B cell (primary cell): ENCODE measurements around the gene CREB3L4. TPM values are rescaled to one million over a fixed set of nuclear protein-coding genes. Genes with fewer than 3 reads are reported as not detected.
A peak's percentile ranks its signal among the peaks of the same experiment; 100 is the strongest.

ENCODE experiments used
- ATAC-seq: fragments of 200-7000 bp; cut with Tn5 transposase; one replicate; pipeline ENCODE4 v1.10.0; 2021; ENCODE audit warnings: low read depth, mild to moderate bottlenecking, moderate number of reproducible peaks, moderate library complexity
- CTCF ChIA-PET: fragments of 350-600 bp; sonication (Branson Sonifier 250); formaldehyde crosslinking; loops from one replicate; lab custom pipeline; 2021; ENCODE audit warnings: antibody characterized with exemption, inconsistent platforms; lab: Charles Lee
- POLR2A ChIA-PET: fragments of 350-600 bp; sonication (Branson Sonifier 250); formaldehyde crosslinking; loops from one replicate; lab custom pipeline; 2021; ENCODE audit warnings: antibody characterized with exemption; lab: Charles Lee
- DNase-seq: peaks from one replicate; pipeline ENCODE4 v3.0.0; 2013
- H2AFZ ChIP-seq: 2 replicates; pipeline ENCODE4 v1.6.1; 2012; ENCODE audit warnings: mild to moderate bottlenecking, low read depth, low read length; ENCODE audit not compliant: insufficient read depth, poor library complexity, severe bottlenecking
- H3K27ac ChIP-seq, 2 donors: 1 replicate in 1 of 2; 2 replicates in 1 of 2; pipeline ENCODE4 v1.5.1; 2012 to 2013; ENCODE audit warnings: low read length in 2 of 2, mild to moderate bottlenecking in 2 of 2, moderate library complexity in 1 of 2
- H3K27me3 ChIP-seq, 4 experiments: fragments of 200-600 bp in 1 of 4; sonication (generic) in 1 of 4; replicated peaks in 1 of 4; 1 replicate in 2 of 4; 2 replicates in 2 of 4; pipeline versions ENCODE4 v1.6.1 to v1.7.0; 2013 to 2016; ENCODE audit warnings: low read length in 3 of 4, mild to moderate bottlenecking in 2 of 4, mixed read lengths in 1 of 4, moderate library complexity in 1 of 4; ENCODE audit not compliant: insufficient read depth in 4 of 4, control insufficient read depth in 3 of 4; ENCODE audit errors: control extremely low read depth in 1 of 4
- H3K36me3 ChIP-seq, 2 experiments: replicated peaks in 1 of 2; 1 replicate in 1 of 2; 2 replicates in 1 of 2; pipeline versions ENCODE4 v1.6.1 to v1.7.1; 2013; ENCODE audit warnings: low read length in 1 of 2; ENCODE audit not compliant: insufficient read depth in 2 of 2, control insufficient read depth in 1 of 2; ENCODE audit errors: control extremely low read depth in 1 of 2, extremely low read depth in 1 of 2
- H3K4me1 ChIP-seq, 2 donors: fragments of 200-600 bp in 1 of 2; sonication (generic) in 1 of 2; 1 replicate in 1 of 2; 2 replicates in 1 of 2; pipeline versions ENCODE4 v1.5.1 to v1.6.1; 2013 to 2017; ENCODE audit warnings: low read length in 2 of 2; ENCODE audit not compliant: control insufficient read depth in 2 of 2, insufficient read depth in 2 of 2
- H3K4me2 ChIP-seq: replicated peaks from 2 replicates; pipeline ENCODE3; 2012; ENCODE audit warnings: mild to moderate bottlenecking, low read depth, low read length; ENCODE audit not compliant: poor library complexity, severe bottlenecking
- H3K4me3 ChIP-seq, 5 experiments: fragments of 200-600 bp in 1 of 5; sonication (generic) in 1 of 5; 1 replicate in 3 of 5; 2 replicates in 2 of 5; pipeline versions ENCODE4 v1.5.1 to v1.7.0; 2011 to 2016; ENCODE audit warnings: low read length in 4 of 5, mild to moderate bottlenecking in 4 of 5, low read depth in 2 of 5, control low read depth in 1 of 5, moderate library complexity in 1 of 5; ENCODE audit not compliant: insufficient read depth in 1 of 5; ENCODE audit errors: control extremely low read depth in 1 of 5, extremely low read depth in 1 of 5
- H3K79me2 ChIP-seq: fragments of 200-600 bp; sonication (generic); one replicate; pipeline ENCODE4 v1.6.0; 2016; ENCODE audit warnings: low read length; ENCODE audit not compliant: control insufficient read depth, insufficient read depth
- H3K9ac ChIP-seq: fragments of 200-600 bp; sonication (generic); 2 replicates; pipeline ENCODE4 v1.6.1; 2017; ENCODE audit warnings: mild to moderate bottlenecking, low read length, moderate library complexity
- H3K9me3 ChIP-seq, 3 donors: one replicate each; pipeline versions ENCODE4 v1.6.1 to v1.7.1; 2013; ENCODE audit warnings: low read length in 2 of 3; ENCODE audit not compliant: control insufficient read depth in 2 of 3, insufficient read depth in 1 of 3; ENCODE audit errors: control extremely low read depth in 1 of 3
- H4K20me1 ChIP-seq: 2 replicates; pipeline ENCODE4 v1.6.0; 2012; ENCODE audit warnings: mild to moderate bottlenecking, low read length; ENCODE audit not compliant: insufficient read depth, control insufficient read depth, poor library complexity, severe bottlenecking
- H3K27ac Mint-ChIP-seq: one replicate; pipeline ENCODE4 v1.8.0; 2021; ENCODE audit warnings: mixed read lengths
- H3K27me3 Mint-ChIP-seq: one replicate; pipeline ENCODE4 v1.8.0; 2021; ENCODE audit warnings: mixed read lengths
- H3K4me1 Mint-ChIP-seq: one replicate; pipeline ENCODE4 v1.8.0; 2021; ENCODE audit warnings: mixed read lengths
- H3K4me3 Mint-ChIP-seq: one replicate; pipeline ENCODE4 v1.8.0; 2021; ENCODE audit warnings: mixed read lengths
- H3K9me3 Mint-ChIP-seq: one replicate; pipeline ENCODE4 v1.8.0; 2022; ENCODE audit warnings: mixed read lengths; ENCODE audit not compliant: insufficient read depth
- EZH2 ChIP-seq: IDR thresholded peaks from 2 replicates; pipeline ENCODE4 v1.6.1; 2012; ENCODE audit warnings: borderline replicate concordance, low read depth, mild to moderate bottlenecking, moderate library complexity, low read length; ENCODE audit not compliant: insufficient read depth, poor library complexity, severe bottlenecking
- WGBS: methylation state at CpG from one replicate; pipeline ENCODE4 v1.1.5; 2013; ENCODE audit warnings: missing lambda C conversion rate; ENCODE audit not compliant: insufficient coverage; 5-methylcytosine and 5-hydroxymethylcytosine counted together
- intact Hi-C: fragments of 100-400 bp; cut with micrococcal nuclease; formaldehyde crosslinking; loops from one replicate; pipeline ENCODE4 v1.10.0; 2022
- polyA plus RNA-seq: library from polyadenylated mRNA; depleted of rRNA; stranded (reverse); fragments of >200 nt; gene quantifications from 2 replicates; pipeline ENCODE4 v1.2.3, GENCODE V29; 2012
- total RNA-seq, 2 donors: library from RNA; stranded (reverse); fragments of 120-200 nt in 1 of 2; gene quantifications; 1 replicate in 1 of 2; 2 replicates in 1 of 2; pipeline versions ENCODE4 v1.2.3 to v1.2.4, GENCODE V29; 2013 to 2022
- TF ChIP-seq, protein P1 (sequence below): fragments of 200-600 bp; IDR thresholded peaks from one replicate; pipeline ENCODE4 v1.8.0; 2022; ENCODE audit warnings: antibody characterized with exemption, mild to moderate bottlenecking

The CREB3L4 gene
- total and polyA plus RNA-seq, 2 donors (not counting 1 experiment from before 2014, with no cell fraction given) = 21.8 to 28.1 TPM

DNA sequence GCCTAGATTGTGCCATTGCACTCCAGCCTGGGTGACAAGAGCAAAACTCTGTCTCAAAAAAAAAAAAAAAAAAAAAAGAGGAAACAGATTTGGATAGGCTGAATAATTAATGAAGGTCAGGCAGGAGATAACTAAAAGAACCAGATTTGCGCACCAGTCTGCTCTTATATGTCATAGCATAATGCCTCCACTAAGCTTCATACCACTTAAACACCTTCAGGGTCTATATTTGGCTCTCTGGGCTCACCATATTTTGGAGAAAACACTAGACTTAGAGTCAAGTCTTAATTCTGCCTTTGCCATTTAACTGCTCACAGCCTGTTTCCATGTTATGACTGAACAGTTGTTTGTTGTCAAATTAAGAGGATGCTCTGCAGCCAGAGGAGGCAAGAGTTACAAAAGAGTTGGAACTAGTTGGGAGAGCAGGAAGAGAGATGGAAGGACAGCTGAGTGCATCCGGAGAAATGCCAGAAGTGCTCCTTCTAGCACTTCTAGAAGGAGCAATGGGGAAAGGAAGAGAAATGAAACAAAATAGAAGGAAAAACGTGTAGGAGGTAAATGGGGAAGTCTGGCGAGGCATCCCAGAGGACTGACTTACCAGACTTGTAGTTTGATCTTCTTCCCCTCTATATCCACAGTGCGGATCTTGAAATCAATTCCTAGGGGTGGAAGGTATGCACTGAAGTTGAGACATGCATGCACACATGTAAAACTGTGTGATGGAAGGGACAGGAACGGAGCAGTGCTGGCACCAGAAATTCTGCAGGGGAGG, 16.6 kb downstream of the CREB3L4 start:
- H4K20me1 ChIP-seq = no peaks in the 10 kb centered on the region
- intact Hi-C loops = no loop called here
- H3K4me1 ChIP-seq = peaks cover 15 to 24% of the 10 kb centered on the region in 2 donors
- no peaks in the 10 kb centered on the region for H3K36me3 ChIP-seq
- H3K79me2 ChIP-seq = peaks cover under 1% of the 10 kb centered on the region
- no peak overlapping the region for H3K4me3 ChIP-seq
- H3K27ac ChIP-seq = no peak overlapping the region
- no peaks in the 10 kb centered on the region for H3K27me3 ChIP-seq
- H3K9me3 ChIP-seq = no peaks in the 10 kb centered on the region
- DNase-seq = no peak
- POLR2A ChIA-PET = interaction anchor here (1.4 to 3.7 kb wide), 2 partner anchors 38 to 350 kb away, joined by 4 to 18 read pairs; partner anchors contain the start of gene DENND4B
- TF ChIP-seq, protein P1, sequence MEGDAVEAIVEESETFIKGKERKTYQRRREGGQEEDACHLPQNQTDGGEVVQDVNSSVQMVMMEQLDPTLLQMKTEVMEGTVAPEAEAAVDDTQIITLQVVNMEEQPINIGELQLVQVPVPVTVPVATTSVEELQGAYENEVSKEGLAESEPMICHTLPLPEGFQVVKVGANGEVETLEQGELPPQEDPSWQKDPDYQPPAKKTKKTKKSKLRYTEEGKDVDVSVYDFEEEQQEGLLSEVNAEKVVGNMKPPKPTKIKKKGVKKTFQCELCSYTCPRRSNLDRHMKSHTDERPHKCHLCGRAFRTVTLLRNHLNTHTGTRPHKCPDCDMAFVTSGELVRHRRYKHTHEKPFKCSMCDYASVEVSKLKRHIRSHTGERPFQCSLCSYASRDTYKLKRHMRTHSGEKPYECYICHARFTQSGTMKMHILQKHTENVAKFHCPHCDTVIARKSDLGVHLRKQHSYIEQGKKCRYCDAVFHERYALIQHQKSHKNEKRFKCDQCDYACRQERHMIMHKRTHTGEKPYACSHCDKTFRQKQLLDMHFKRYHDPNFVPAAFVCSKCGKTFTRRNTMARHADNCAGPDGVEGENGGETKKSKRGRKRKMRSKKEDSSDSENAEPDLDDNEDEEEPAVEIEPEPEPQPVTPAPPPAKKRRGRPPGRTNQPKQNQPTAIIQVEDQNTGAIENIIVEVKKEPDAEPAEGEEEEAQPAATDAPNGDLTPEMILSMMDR = no peak
- no peak for TF ChIP-seq EZH2
- 100% methylated on average over 2 of the region's 6 CpGs for WGBS
- ATAC-seq = no peak
- Mint-ChIP-seq H3K4me1 (peaks cover 28% of the 10 kb centered on the region), H3K9me3 (no peaks in the 10 kb centered on the region), H3K27me3 (no peaks in the 10 kb centered on the region), H3K27ac (peak overlapping the region; percentile 23), H3K4me3 (peak overlapping the region; percentile 38)
- H2AFZ ChIP-seq = no peak overlapping the region
- CTCF ChIA-PET = interaction anchor here (0.6 to 6.2 kb wide), 15 partner anchors 7 to 473 kb away, joined by 3 to 103 read pairs (median 22); partner anchors contain the start of genes DENND4B and JTB
- H3K9ac ChIP-seq = no peak overlapping the region
- H3K4me2 ChIP-seq = no peak overlapping the region
